LHCN-M2 (cell line): ENCODE data around the gene DGKQ. TPM values are rescaled to one million over a fixed set of nuclear protein-coding genes. Genes with fewer than 3 reads are reported as not detected.
"Not testable (repeated sequence)": the region's sequence is repeated elsewhere in the genome, so short reads cannot be mapped to it uniquely, and the experiment has no call there.

ENCODE experiments used
- DNase-seq: peaks from one replicate; pipeline ENCODE4 v3.0.0-alpha.2; 2012; ENCODE audit warnings: low read depth
- total RNA-seq: library from RNA; depleted of rRNA; stranded (reverse); fragments of >200 nt; gene quantifications from 2 replicates; pipeline ENCODE4 v1.2.3, GENCODE V29; 2014

Gene DGKQ
- total RNA-seq, 1 experiment from 2014 or later: 15.8 TPM

GRCh38 chr4:925771-926500, 47.4 kb downstream of the DGKQ start:
- no peak for DNase-seq

- DNase-seq: no peak
Measured at GRCh38 chr4:925171-925570, 48.2 kb downstream of the DGKQ start.

DNA sequence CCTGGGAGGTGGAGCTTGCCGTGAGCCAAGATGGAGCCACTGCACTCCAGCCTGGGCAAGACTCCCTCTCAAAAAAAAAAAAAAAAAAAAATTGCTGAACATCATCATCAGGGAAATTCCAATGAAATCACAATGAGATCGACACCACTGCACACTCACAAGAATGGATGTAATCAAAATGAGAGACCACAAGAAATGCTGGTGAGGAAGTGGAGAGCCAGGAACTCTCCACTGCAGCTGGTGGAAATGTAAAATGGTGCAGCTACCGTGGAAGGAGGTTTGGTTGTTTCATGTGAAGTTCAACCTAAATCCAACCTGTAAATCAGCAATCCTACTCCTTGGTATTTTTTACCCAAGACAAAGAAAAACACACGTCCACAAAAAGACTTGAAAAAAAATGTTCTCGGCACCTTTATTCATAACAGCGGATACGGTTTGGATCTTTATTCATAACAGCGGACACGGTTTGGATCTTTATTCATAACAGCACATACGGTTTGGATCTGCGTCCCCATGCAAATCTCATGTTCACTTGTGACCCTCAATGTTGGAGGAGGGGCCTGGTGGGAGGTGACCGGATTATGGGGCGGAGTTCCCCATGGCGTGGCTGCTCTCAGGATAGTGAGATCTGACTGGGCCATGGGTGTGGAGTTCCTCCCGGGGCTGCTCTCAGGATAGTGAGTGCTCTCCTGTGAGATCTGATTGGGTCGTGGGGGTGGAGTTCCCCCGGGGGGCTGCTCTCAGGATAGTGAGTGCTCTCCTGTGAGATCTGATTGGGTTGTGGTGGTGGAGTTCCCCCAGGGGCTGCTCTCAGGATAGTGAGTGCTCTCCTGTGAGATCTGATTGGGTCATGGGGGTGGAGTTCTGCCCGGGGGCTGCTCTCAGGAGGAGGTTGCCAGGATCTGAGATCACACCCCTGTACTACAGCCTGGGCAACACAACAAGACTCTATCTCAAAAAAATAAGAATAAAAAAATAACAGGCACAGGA, 49.0 kb downstream of the DGKQ start:
- DNase-seq: no peak

DNA sequence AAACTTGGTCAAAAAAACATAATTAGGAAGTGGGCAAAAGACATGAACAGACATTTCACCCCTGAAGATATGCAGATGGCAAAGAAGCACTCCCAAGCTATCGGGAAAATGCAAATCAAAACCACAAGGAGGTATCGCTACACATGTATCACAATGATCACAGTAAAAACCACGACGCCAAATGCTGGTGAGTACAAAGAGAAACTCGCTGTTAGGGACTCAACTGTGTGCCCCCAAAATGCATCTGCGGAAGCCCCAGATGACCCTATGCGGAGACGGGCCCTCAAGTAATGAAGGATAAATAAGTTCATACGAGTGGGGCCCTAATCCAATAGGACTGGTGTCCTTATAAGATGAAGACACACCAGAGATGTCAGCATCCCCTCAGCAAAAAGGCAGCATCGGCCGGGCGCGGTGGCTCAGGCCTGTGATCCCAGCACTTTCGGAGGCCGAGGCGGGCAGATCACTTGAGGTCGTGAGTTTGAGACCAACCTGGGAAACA, 51.5 kb downstream of the DGKQ start:
- no peak for DNase-seq

GRCh38 chr4:919004-919680, 54.2 kb downstream of the DGKQ start:
- not testable (repeated sequence) for DNase-seq

- not testable (repeated sequence) for DNase-seq
Measured at GRCh38 chr4:918591-918990, 54.8 kb downstream of the DGKQ start.

- DNase-seq: no peak
Measured at GRCh38 chr4:917992-918391, 55.4 kb downstream of the DGKQ start.

DNA sequence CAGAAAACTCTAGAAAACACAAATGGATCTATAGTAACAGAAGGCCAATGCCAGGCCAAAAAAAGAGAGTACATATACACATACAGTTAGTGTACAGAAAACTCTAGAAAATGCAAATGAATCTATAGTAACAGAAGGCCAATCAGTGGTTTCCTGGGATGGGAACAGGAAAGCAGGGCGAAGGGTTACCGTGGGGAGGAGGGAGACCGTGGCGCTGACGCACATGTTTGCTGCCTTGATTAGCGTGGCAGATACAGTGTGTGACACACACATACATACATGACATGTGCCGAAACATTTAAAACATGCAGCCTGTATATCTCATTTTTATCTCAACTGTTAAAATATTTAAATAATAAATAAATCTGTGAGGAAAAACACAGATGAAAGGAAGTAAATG, 55.9 kb downstream of the DGKQ start:
- no peak for DNase-seq

DNA sequence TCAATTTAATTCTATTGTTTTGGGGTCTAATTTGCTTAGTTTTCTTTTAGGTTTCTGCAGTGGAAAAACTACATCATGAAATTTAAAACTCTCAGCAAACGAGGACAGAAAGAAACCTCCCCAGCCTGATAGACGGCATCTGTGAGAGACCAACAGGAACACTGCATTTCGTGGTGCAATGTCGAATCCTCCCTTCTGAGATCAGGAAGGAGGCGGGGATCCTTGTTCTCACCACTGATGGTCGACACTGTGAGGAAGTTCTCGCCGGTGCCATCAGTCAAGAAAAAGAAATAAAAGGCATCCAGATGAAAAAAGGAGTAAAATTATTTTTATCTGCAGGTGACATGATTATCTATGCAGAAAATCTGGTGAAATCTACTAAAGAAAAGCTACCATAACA, 57.8 kb downstream of the DGKQ start:
- no peak for DNase-seq

- no peak for DNase-seq
Measured at GRCh38 chr4:915041-915474, 58.3 kb downstream of the DGKQ start.

- DNase-seq: no peak
Measured at GRCh38 chr4:914531-914930, 58.8 kb downstream of the DGKQ start.

DNA sequence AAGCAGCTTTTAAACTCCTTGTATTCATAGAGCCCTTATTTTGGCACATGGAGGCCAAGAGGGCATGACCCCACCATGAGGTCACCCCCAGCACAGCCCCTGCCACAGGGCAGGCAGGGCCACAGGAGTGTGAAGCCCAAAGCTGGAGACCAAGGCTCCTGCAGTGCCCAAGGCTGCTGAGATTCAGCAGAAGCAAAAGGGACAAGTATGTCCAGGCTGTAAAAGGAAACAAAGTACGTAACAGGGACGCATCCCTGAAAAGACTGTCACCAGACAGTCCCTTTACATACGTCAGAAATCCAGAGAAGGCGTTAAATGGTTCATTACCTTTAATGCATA, 60.1 kb downstream of the DGKQ start:
- no peak for DNase-seq

DNA sequence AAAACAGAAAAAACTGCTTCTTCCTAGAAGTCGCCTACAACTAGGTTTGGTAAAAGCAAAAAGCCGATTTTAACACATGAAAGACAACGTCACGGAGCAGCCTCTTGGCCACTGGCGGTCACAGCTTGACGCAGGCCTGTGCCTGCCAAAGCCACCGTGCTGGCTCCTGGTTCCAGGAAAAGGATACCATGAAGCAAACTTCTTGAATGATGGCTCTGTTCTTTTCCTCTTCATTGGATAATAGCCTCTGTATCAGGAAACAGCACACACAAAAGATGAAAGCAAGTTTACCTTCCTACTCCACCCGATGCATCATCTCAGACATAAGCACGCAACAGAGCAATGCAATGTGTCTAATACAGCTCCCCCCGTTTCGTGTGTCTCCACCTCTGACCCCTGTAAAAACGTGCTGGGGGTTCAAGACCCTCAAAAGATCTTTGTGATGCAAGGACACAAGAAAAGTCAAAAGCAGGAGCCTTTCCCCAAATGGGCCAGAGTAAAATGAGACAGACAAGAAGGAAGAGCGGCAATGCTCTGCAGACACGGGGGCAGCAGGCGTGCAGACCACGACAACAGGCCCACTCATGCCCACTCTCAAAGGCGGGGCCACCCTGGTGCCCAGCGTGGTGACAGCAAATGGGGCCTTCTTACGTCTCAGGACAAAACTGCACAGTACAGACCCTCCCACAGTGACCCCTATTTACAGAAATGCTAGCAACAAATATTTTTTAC, 60.7 kb downstream of the DGKQ start:
- DNase-seq: no peak

GRCh38 chr4:911871-912490, 61.4 kb downstream of the DGKQ start:
- DNase-seq: no peak

GRCh38 chr4:911221-911751, 62.1 kb downstream of the DGKQ start:
- DNase-seq: no peak

- no peak for DNase-seq
Measured at GRCh38 chr4:910366-911091, 62.8 kb downstream of the DGKQ start.

DNA sequence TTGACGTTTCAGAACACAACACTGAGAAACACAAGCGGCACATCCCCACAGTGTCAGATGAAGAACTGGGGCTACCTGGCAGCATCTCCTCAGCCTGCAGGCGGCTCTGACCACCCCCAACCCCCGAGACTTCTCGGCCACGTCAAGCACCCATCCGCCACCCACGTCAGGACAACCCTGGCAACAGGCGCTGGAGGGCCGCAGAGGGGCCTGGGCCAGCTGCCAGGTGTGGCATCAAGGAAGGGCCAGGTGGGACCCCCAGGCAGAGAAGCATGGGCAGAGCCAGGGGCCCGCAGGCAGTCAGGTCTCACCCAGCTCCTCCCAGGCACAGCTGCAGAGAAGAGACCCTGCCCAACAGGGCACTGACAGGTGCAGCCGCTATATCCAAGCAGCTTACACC, 63.5 kb downstream of the DGKQ start:
- no peak for DNase-seq

- DNase-seq: no peak
Measured at GRCh38 chr4:909131-909571, 64.2 kb downstream of the DGKQ start.
